Retinal pigment epithelial cell (primary cell): Measurements from ENCODE around the gene MIDN.

Experiments
- DNase-seq: peaks from one replicate; pipeline ENCODE4 v3.0.0-alpha.2; 2010; ENCODE audit warnings: low read depth
- H3K4me3 ChIP-seq: 2 replicates; pipeline ENCODE4 v1.5.1; 2011; ENCODE audit warnings: mild to moderate bottlenecking, low read length, control low read depth, moderate library complexity
- CTCF ChIP-seq: conservative IDR thresholded peaks from 2 replicates; pipeline ENCODE4 v1.5.1; 2011; ENCODE audit warnings: low read depth, low read length, control low read depth, inconsistent platforms

Gene MIDN

GRCh38 chr19:1272423-1273262 lies 24.3 kb downstream of the MIDN start:
- TF ChIP-seq CTCF = no peak
- no peak overlapping the region for H3K4me3 ChIP-seq
- no peak for DNase-seq

GRCh38 chr19:1273263-1274041 lies 25.1 kb downstream of the MIDN start:
- DNase-seq = no peak
- no peak overlapping the region for H3K4me3 ChIP-seq
- no peak for TF ChIP-seq CTCF

- no peak overlapping the region for H3K4me3 ChIP-seq
- no peak for DNase-seq
- no peak for TF ChIP-seq CTCF
Measured at GRCh38 chr19:1274081-1274851, 25.9 kb downstream of the MIDN start.

- DNase-seq = no peak
Measured at GRCh38 chr19:1274852-1275259, 26.5 kb downstream of the MIDN start.

GRCh38 chr19:1275260-1275975 lies 27.0 kb downstream of the MIDN start, which contains the start of gene FAM174C:
Gene FAM174C (plus strand): TSS chr19:1275530. CDS start chr19:1275550, 20 bp downstream.
- DNase-seq = peak; percentile 93
- peak within 1 kb of the TSS; percentile 60 for H3K4me3 ChIP-seq
- TF ChIP-seq CTCF = no peak

More at GRCh38 chr19:1274852-1275259, 26.5 kb downstream of the MIDN start:
- no peak for TF ChIP-seq CTCF
- H3K4me3 ChIP-seq = peak overlapping the region; percentile 24

- DNase-seq = no peak
- no peak for TF ChIP-seq CTCF
- peak overlapping the region; percentile 60 for H3K4me3 ChIP-seq
Measured at GRCh38 chr19:1275976-1276627, 27.7 kb downstream of the MIDN start.
